Measurements from ENCODE around the gene SLC22A23. TPM values are rescaled to one million over a fixed set of nuclear protein-coding genes. Genes with fewer than 3 reads are reported as not detected.

The SLC22A23 gene
- polyA plus RNA-seq, result 0.60 and 1.3 TPM in 2 replicates

GRCh38 chr6:3456898-3457709, at the start of gene SLC22A23:
SLC22A23 (minus strand) TSS chr6:3457050; CDS start chr6:3456559, 491 bp downstream.

GRCh38 chr6:3258720-3259490, 197.9 kb downstream of the SLC22A23 start, which contains the start of gene PSMG4:
PSMG4 (plus strand) TSS chr6:3258947; CDS start chr6:3259023, 76 bp downstream.

GRCh38 chr6:3227363-3228045, 229.3 kb downstream of the SLC22A23 start, which contains the start of gene TUBB2B:
TUBB2B (minus strand) TSS chr6:3227653; CDS start chr6:3227543, 110 bp downstream.

Other genes with a start within 250 kb of the SLC22A23 start
- 46.3 and 56.3 TPM in 2 replicates for gene TUBB2B, start 229.4 kb downstream of the SLC22A23 start, polyA plus RNA-seq
- 43.5 and 47.2 TPM in 2 replicates for gene PSMG4, start 198.1 kb downstream of the SLC22A23 start, polyA plus RNA-seq